Liver (tissue), 3 donors: ENCODE results near the gene SLC25A13.

ENCODE experiments used
- CTCF ChIP-seq: fragments of 150-350 bp; IDR thresholded peaks from 2 replicates; pipeline ENCODE4 v1.5.1; 2017; ENCODE audit warnings: improper control_type of control experiment, low read depth, low read length; ENCODE audit not compliant: missing input control
- EGR1 ChIP-seq, 2 donors: IDR thresholded peaks; 2 replicates each; pipeline ENCODE4 v1.6.1; 2016 to 2018; ENCODE audit warnings: antibody characterized with exemption in 2 of 2, low read depth in 2 of 2
- GABPA ChIP-seq, 2 donors: IDR thresholded peaks in 1 of 2; conservative IDR thresholded peaks in 1 of 2; 2 replicates each; pipeline ENCODE4 v1.6.1; 2016; ENCODE audit warnings: antibody characterized with exemption in 2 of 2, mild to moderate bottlenecking in 1 of 2, moderate library complexity in 1 of 2
- HNF4A ChIP-seq, 2 donors: conservative IDR thresholded peaks; 2 replicates each; pipeline ENCODE4 v1.6.1; 2016; ENCODE audit warnings: antibody characterized with exemption in 2 of 2, mild to moderate bottlenecking in 2 of 2
- MAX ChIP-seq: IDR thresholded peaks from 2 replicates; pipeline ENCODE4 v1.6.1; 2016; ENCODE audit warnings: antibody characterized with exemption
- NR2F2 ChIP-seq: IDR thresholded peaks from 2 replicates; pipeline ENCODE4 v1.6.1; 2016; ENCODE audit warnings: antibody characterized with exemption
- RAD21 ChIP-seq, 2 donors: IDR thresholded peaks; 2 replicates each; pipeline ENCODE4 v1.6.1; 2016; ENCODE audit warnings: antibody characterized with exemption in 2 of 2, mild to moderate bottlenecking in 2 of 2
- SP1 ChIP-seq: IDR thresholded peaks from 2 replicates; pipeline ENCODE4 v1.6.1; 2018; ENCODE audit warnings: antibody characterized with exemption, mild to moderate bottlenecking
- TAF1 ChIP-seq: conservative IDR thresholded peaks from 2 replicates; pipeline ENCODE4 v1.6.1; 2016; ENCODE audit warnings: antibody characterized with exemption, mild to moderate bottlenecking
- donor health status: healthy.
- donor health status: healthy.

- TF ChIP-seq CTCF, result no peak
- no peak for TF ChIP-seq MAX
- TF ChIP-seq NR2F2, result no peak
- no peak for TF ChIP-seq EGR1 (IDR thresholded peaks at IDR 0.05; ENCODE audit: low read depth in 2 of 2)
- no peak for TF ChIP-seq TAF1
- no peak for TF ChIP-seq SP1
- TF ChIP-seq GABPA (IDR thresholded peaks at IDR 0.05 in 1 of 2, conservative IDR thresholded peaks at IDR 0.05 in 1 of 2), result no peak
- no peak for TF ChIP-seq RAD21 (IDR thresholded peaks at IDR 0.05)
- TF ChIP-seq HNF4A (conservative IDR thresholded peaks at IDR 0.05), result no peak
Measured at GRCh38 chr7:96303686-96304443, 18.0 kb downstream of the SLC25A13 start.
